Measurements from ENCODE around the gene SLC25A42. TPM values are rescaled to one million over a fixed set of nuclear protein-coding genes. Genes with fewer than 3 reads are reported as not detected.
"Not testable (repeated sequence)": the region's sequence is repeated elsewhere in the genome, so short reads cannot be mapped to it uniquely, and the experiment has no call there.

Gene SLC25A42
- total RNA-seq, 1 experiment from 2014 or later = 6.7 TPM

GRCh38 chr19:19148504-19148903 is 84.7 kb downstream of the SLC25A42 start:
- not testable (repeated sequence) for H3K4me3 ChIP-seq; H3K36me3 ChIP-seq; DNase-seq (ENCODE audit: low read depth in 1 of 2, low spot score in 2 of 2); H3K4me1 ChIP-seq (replicated peaks); H3K27me3 ChIP-seq (replicated peaks); H3K27ac ChIP-seq; H3K9me3 ChIP-seq (replicated peaks)

GRCh38 chr19:19149435-19149834 is 85.6 kb downstream of the SLC25A42 start:
- Histone ChIP-seq H3K4me1 (replicated peaks) (no peaks in the 10 kb centered on the region), H3K9me3 (replicated peaks) (no peaks in the 10 kb centered on the region; the same call in 1 of the 2 replicates), H3K27me3 (replicated peaks) (no peaks in the 10 kb centered on the region), H3K4me3 (no peak overlapping the region), H3K27ac (no peak overlapping the region), H3K36me3 (peaks cover 7% of the 10 kb centered on the region)
- DNase-seq (ENCODE audit: low read depth in 1 of 2, low spot score in 2 of 2) = no peak

GRCh38 chr19:19151418-19151817 is 87.6 kb downstream of the SLC25A42 start:
- Histone ChIP-seq H3K4me1 (replicated peaks) (no peaks in the 10 kb centered on the region), H3K27ac (no peak overlapping the region), H3K4me3 (no peak overlapping the region), H3K36me3 (peaks cover 6% of the 10 kb centered on the region), H3K9me3 (replicated peaks) (no peaks in the 10 kb centered on the region), H3K27me3 (replicated peaks) (no peaks in the 10 kb centered on the region)
- DNase-seq (ENCODE audit: low read depth in 1 of 2, low spot score in 2 of 2) = no peak

GRCh38 chr19:19152668-19153384 is 89.0 kb downstream of the SLC25A42 start:
- Histone ChIP-seq H3K27ac (no peak overlapping the region), H3K36me3 (no peaks in the 10 kb centered on the region), H3K4me3 (no peak overlapping the region), H3K27me3 (replicated peaks) (no peaks in the 10 kb centered on the region), H3K4me1 (replicated peaks) (no peaks in the 10 kb centered on the region), H3K9me3 (replicated peaks) (no peaks in the 10 kb centered on the region)
- no peak for DNase-seq (ENCODE audit: low read depth in 1 of 2, low spot score in 2 of 2)

DNA sequence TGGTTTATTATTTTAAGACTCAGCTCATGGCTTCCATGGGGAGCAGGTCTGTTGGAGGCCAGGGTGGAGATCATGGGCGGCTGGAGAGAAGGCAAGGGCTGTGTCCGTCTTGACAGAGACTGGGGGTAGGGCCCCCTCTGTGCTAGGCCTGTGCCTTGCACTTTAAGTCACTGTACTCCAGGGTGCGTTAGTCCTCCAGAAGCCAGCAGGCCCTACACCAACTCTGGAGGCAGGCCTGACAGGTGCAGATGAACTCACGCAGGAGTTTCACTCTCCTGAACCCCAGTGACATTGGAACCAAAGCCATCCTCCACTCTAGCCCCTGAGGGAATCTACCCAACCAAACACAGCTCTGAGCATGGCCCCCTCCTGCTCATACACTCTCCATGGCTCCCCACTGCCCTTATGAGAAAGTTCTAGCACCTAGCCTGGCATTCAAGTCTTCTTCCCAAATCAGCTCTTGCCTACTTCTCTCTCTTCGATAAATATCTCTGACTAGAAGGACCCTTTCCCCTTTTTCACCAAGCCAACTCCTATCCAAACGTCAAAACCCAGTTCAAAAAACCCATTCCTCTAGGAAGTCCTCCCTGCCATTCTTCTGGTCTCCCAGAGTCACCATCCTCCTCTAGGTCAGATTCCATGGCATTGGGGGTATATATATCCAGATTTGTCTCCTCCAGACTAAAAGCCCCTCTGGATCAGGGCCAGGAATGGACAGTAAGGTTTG is 91.1 kb downstream of the SLC25A42 start:
- Histone ChIP-seq H3K36me3 (no peaks in the 10 kb centered on the region), H3K27me3 (replicated peaks) (no peaks in the 10 kb centered on the region), H3K4me1 (replicated peaks) (no peaks in the 10 kb centered on the region), H3K4me3 (no peak overlapping the region), H3K27ac (no peak overlapping the region), H3K9me3 (replicated peaks) (no peaks in the 10 kb centered on the region)
- DNase-seq (ENCODE audit: low read depth in 1 of 2, low spot score in 2 of 2) = no peak

- H3K9me3 ChIP-seq (replicated peaks) = no peaks in the 10 kb centered on the region
- DNase-seq (ENCODE audit: low read depth in 1 of 2, low spot score in 2 of 2) = no peak
- no peaks in the 10 kb centered on the region for H3K4me1 ChIP-seq (replicated peaks)
- H3K27ac ChIP-seq = no peak overlapping the region
- H3K27me3 ChIP-seq (replicated peaks) = no peaks in the 10 kb centered on the region
- no peak overlapping the region for H3K4me3 ChIP-seq
- H3K36me3 ChIP-seq = no peaks in the 10 kb centered on the region
Observed at GRCh38 chr19:19155495-19156219, 91.9 kb downstream of the SLC25A42 start.

GRCh38 chr19:19157808-19158207 is 94.0 kb downstream of the SLC25A42 start:
- no peaks in the 10 kb centered on the region for H3K36me3 ChIP-seq
- no peak overlapping the region for H3K27ac ChIP-seq

GRCh38 chr19:19159534-19159933 is 95.7 kb downstream of the SLC25A42 start:
- H3K27ac ChIP-seq = no peak overlapping the region
- DNase-seq (ENCODE audit: low read depth in 1 of 2, low spot score in 2 of 2) = no peak

More at GRCh38 chr19:19157808-19158207, 94.0 kb downstream of the SLC25A42 start:
- H3K4me3 ChIP-seq = no peak overlapping the region
- no peak for DNase-seq (ENCODE audit: low read depth in 1 of 2, low spot score in 2 of 2)
- no peaks in the 10 kb centered on the region for H3K4me1 ChIP-seq (replicated peaks)
- no peaks in the 10 kb centered on the region for H3K9me3 ChIP-seq (replicated peaks)
- H3K27me3 ChIP-seq (replicated peaks) = no peaks in the 10 kb centered on the region

GRCh38 chr19:19160461-19161035 is 96.8 kb downstream of the SLC25A42 start:
- Histone ChIP-seq H3K27ac (no peak overlapping the region), H3K36me3 (no peaks in the 10 kb centered on the region), H3K9me3 (replicated peaks) (no peaks in the 10 kb centered on the region), H3K27me3 (replicated peaks) (no peaks in the 10 kb centered on the region), H3K4me1 (replicated peaks) (no peaks in the 10 kb centered on the region), H3K4me3 (no peak overlapping the region)
- no peak for DNase-seq (ENCODE audit: low read depth in 1 of 2, low spot score in 2 of 2)

More at GRCh38 chr19:19159534-19159933, 95.7 kb downstream of the SLC25A42 start:
- Histone ChIP-seq H3K4me3 (no peak overlapping the region), H3K4me1 (replicated peaks) (no peaks in the 10 kb centered on the region), H3K9me3 (replicated peaks) (no peaks in the 10 kb centered on the region), H3K36me3 (no peaks in the 10 kb centered on the region), H3K27me3 (replicated peaks) (no peaks in the 10 kb centered on the region)

DNA sequence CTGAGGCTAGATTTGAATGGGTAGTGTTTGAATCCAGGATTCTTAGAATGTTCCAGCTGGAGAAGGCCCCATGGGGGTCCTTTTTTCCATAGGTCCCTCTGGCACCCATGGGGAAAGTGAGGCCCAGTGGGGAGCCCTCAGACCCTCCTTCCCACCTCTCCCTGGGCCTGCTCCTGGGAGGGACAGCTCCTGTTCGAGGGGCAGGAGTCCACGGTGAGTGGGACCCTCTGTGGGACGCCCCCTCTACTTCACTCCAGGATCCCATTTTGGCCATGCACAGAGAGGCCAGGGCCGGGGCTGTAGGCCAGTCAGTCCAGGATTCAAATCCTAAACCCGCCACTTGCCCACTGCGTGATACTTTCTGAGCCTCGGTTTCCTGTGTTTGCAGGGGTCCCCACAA is 98.7 kb downstream of the SLC25A42 start:
- Histone ChIP-seq H3K27me3 (replicated peaks) (no peaks in the 10 kb centered on the region), H3K36me3 (no peaks in the 10 kb centered on the region), H3K4me3 (no peak overlapping the region), H3K4me1 (replicated peaks) (no peaks in the 10 kb centered on the region), H3K9me3 (replicated peaks) (no peaks in the 10 kb centered on the region), H3K27ac (no peak overlapping the region)
- DNase-seq (ENCODE audit: low read depth in 1 of 2, low spot score in 2 of 2) = no peak

Other genes with a start within 250 kb of the SLC25A42 start
- gene UPF1, start 232.0 kb upstream of the SLC25A42 start, total RNA-seq (2014; rRNA removed; shearing (Covaris generic)) = 47.6 and 68.1 TPM in 2 replicates
- gene CERS1, start 167.8 kb upstream of the SLC25A42 start, total RNA-seq (2014; rRNA removed; shearing (Covaris generic)) = not detected in 2 replicates
- gene COPE, start 144.6 kb upstream of the SLC25A42 start, total RNA-seq (2014; rRNA removed; shearing (Covaris generic)) = 353 and 598 TPM in 2 replicates
- 105 and 134 TPM in 2 replicates for gene DDX49, start 144.3 kb upstream of the SLC25A42 start, total RNA-seq (2014; rRNA removed; shearing (Covaris generic))
- 53.7 and 79.3 TPM in 2 replicates for gene HOMER3, start 122.8 kb upstream of the SLC25A42 start, total RNA-seq (2014; rRNA removed; shearing (Covaris generic))
- gene SUGP2, start 30.5 kb upstream of the SLC25A42 start, total RNA-seq (2014; rRNA removed; shearing (Covaris generic)) = 31.8 and 46.4 TPM in 2 replicates
- 54.9 and 59.9 TPM in 2 replicates for gene ARMC6, start 30.4 kb upstream of the SLC25A42 start, total RNA-seq (2014; rRNA removed; shearing (Covaris generic))
- gene TMEM161A, start 74.5 kb downstream of the SLC25A42 start, total RNA-seq (2014; rRNA removed; shearing (Covaris generic)) = 18.3 and 23.5 TPM in 2 replicates
- 0.11 TPM in 1 of 2 replicates, not detected in the other for gene MEF2B, start 106.3 kb downstream of the SLC25A42 start, total RNA-seq (2014; rRNA removed; shearing (Covaris generic))
- gene BORCS8, start 128.2 kb downstream of the SLC25A42 start, total RNA-seq (2014; rRNA removed; shearing (Covaris generic)) = 22.7 and 33.8 TPM in 2 replicates
- 47.7 and 171 TPM in 2 replicates for gene RFXANK, start 128.3 kb downstream of the SLC25A42 start, total RNA-seq (2014; rRNA removed; shearing (Covaris generic))
- 29.2 and 29.5 TPM in 2 replicates for gene NR2C2AP, start 139.4 kb downstream of the SLC25A42 start, total RNA-seq (2014; rRNA removed; shearing (Covaris generic))
- gene NCAN, start 148.0 kb downstream of the SLC25A42 start, total RNA-seq (2014; rRNA removed; shearing (Covaris generic)) = not detected in 2 replicates
- 0.31 and 1.1 TPM in 2 replicates for gene TM6SF2, start 209.3 kb downstream of the SLC25A42 start, total RNA-seq (2014; rRNA removed; shearing (Covaris generic))